Activated B cell treated with CpG ODN at 0.5 μM for 24 hours (primary cell): Measurements from ENCODE around the gene AGBL1. TPM values are rescaled to one million over a fixed set of nuclear protein-coding genes. Genes with fewer than 3 reads are reported as not detected.

Source experiments
- ATAC-seq: fragments of 200-7000 bp; cut with Tn5 transposase; one replicate; pipeline ENCODE4 v1.10.0; 2021; ENCODE audit warnings: low read depth, mild to moderate bottlenecking, moderate library complexity
- CTCF ChIA-PET: fragments of 350-600 bp; sonication (Branson Sonifier 250); formaldehyde crosslinking; loops from one replicate; lab custom pipeline; 2021; ENCODE audit warnings: antibody characterized with exemption; lab: Charles Lee
- POLR2A ChIA-PET: fragments of 350-600 bp; sonication (Branson Sonifier 250); formaldehyde crosslinking; loops from one replicate; lab custom pipeline; 2021; ENCODE audit warnings: antibody characterized with exemption; lab: Charles Lee
- DNase-seq: peaks from one replicate; pipeline ENCODE4 v3.0.0; 2022
- H3K27ac Mint-ChIP-seq: one replicate; pipeline ENCODE4 v1.8.0; 2020; ENCODE audit warnings: mixed read lengths
- H3K27me3 Mint-ChIP-seq: one replicate; pipeline ENCODE4 v1.8.0; 2021; ENCODE audit warnings: mixed read lengths
- H3K36me3 Mint-ChIP-seq: one replicate; pipeline ENCODE4 v1.8.0; 2021; ENCODE audit warnings: low read depth, mixed read lengths
- H3K4me1 Mint-ChIP-seq: one replicate; pipeline ENCODE4 v1.8.0; 2021; ENCODE audit warnings: mixed read lengths
- H3K4me3 Mint-ChIP-seq: one replicate; pipeline ENCODE4 v1.8.0; 2020; ENCODE audit warnings: mild to moderate bottlenecking, mixed read lengths
- H3K9me3 Mint-ChIP-seq: one replicate; pipeline ENCODE4 v1.8.0; 2020; ENCODE audit warnings: mixed read lengths
- intact Hi-C: fragments of 100-400 bp; cut with micrococcal nuclease; formaldehyde crosslinking; loops from one replicate; pipeline ENCODE4 v1.15.1; 2024
- total RNA-seq: library from RNA; stranded (reverse); gene quantifications from 2 replicates; pipeline ENCODE4 v1.2.3, GENCODE V29; 2022
- TF ChIP-seq, protein P1 (sequence below): fragments of 200-600 bp; IDR thresholded peaks from one replicate; pipeline ENCODE4 v1.8.0; 2022; ENCODE audit warnings: antibody characterized with exemption, mild to moderate bottlenecking

AGBL1 gene
- total RNA-seq, 1 donor from 2014 or later: not detected

DNA sequence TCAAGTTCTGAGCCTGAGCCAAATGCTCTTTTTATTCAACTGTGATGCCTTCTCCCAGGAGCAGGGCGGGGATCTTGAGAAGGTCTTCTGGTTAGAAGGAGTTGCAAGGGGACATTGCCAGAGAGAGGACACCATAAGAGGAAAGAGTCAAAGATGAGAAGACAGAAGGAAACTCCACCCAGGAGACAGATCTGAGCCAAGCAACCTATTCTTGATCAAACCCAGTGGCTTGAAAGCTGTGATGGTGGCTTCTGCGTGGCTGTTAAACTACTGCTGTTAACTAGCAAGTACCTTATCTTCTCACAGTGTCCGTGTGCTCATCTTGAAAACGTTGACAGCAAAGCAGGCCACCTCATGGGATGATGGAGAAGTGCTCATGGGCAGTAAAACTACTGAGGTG is 19.8 kb upstream of the AGBL1 start:
- no peak overlapping the region for H3K4me3 Mint-ChIP-seq
- peaks cover 3% of the 10 kb centered on the region for H3K27me3 Mint-ChIP-seq
- no peaks in the 10 kb centered on the region for H3K36me3 Mint-ChIP-seq
- TF ChIP-seq, protein P1, sequence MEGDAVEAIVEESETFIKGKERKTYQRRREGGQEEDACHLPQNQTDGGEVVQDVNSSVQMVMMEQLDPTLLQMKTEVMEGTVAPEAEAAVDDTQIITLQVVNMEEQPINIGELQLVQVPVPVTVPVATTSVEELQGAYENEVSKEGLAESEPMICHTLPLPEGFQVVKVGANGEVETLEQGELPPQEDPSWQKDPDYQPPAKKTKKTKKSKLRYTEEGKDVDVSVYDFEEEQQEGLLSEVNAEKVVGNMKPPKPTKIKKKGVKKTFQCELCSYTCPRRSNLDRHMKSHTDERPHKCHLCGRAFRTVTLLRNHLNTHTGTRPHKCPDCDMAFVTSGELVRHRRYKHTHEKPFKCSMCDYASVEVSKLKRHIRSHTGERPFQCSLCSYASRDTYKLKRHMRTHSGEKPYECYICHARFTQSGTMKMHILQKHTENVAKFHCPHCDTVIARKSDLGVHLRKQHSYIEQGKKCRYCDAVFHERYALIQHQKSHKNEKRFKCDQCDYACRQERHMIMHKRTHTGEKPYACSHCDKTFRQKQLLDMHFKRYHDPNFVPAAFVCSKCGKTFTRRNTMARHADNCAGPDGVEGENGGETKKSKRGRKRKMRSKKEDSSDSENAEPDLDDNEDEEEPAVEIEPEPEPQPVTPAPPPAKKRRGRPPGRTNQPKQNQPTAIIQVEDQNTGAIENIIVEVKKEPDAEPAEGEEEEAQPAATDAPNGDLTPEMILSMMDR: no peak
- no peak overlapping the region for H3K27ac Mint-ChIP-seq
- no peak for DNase-seq
- CTCF ChIA-PET: no interaction called here
- no peak for ATAC-seq
- no peaks in the 10 kb centered on the region for H3K9me3 Mint-ChIP-seq
- POLR2A ChIA-PET: no interaction called here
- intact Hi-C loops: no loop called here
- no peaks in the 10 kb centered on the region for H3K4me1 Mint-ChIP-seq

DNA sequence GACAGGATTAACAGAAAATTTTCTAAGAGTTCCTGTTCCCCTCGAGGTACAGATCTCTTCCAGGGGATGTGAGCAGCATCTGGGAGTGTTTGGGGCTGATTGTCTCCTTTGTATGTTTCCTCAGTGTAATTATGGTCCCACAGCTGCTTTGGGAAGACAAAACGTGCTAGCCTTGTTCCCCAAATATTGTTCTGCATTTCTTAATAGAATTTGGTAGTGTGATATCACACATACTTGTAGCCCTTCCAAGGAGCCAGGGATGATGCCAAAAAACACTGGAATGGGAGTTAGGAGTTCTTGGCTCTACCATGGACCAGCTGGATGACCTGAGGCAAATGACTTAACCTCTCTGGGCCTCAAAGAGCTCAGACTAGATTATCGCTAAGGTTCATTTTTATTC is 19.0 kb upstream of the AGBL1 start:
- ChIA-PET CTCF (no interaction called here), POLR2A (no interaction called here)
- ATAC-seq (no peak), DNase-seq (no peak)
- intact Hi-C loops: no loop called here
- Mint-ChIP-seq H3K27ac (no peak overlapping the region), H3K4me1 (no peaks in the 10 kb centered on the region), H3K27me3 (peaks cover 3% of the 10 kb centered on the region), H3K9me3 (no peaks in the 10 kb centered on the region), H3K4me3 (no peak overlapping the region), H3K36me3 (no peaks in the 10 kb centered on the region)
- TF ChIP-seq, protein P1: no peak

DNA sequence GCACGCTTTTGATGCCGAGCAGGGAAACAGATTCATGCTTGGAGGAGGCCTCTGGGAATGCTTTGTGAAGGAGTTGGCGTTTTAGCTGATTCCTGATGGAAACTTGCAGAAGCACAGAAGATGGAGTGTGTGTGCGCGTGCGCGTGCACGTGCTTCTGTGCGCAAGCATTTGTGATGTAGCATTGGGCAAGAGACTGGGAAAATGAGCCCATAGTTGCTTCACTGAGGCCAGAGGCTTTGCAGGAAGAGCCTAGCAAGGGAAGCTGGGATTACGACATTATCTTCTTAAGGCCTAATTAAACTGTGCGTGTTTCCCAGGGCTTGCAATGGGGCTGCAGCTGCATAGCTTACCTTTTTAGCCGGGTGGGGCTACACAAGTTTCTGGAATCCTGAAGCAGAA is 18.1 kb upstream of the AGBL1 start:
- no peaks in the 10 kb centered on the region for H3K4me1 Mint-ChIP-seq
- no peak for DNase-seq
- intact Hi-C loops: no loop called here
- no peak for ATAC-seq
- CTCF ChIA-PET: no interaction called here
- H3K36me3 Mint-ChIP-seq: no peaks in the 10 kb centered on the region
- peaks cover 3% of the 10 kb centered on the region for H3K27me3 Mint-ChIP-seq
- TF ChIP-seq, protein P1: no peak
- POLR2A ChIA-PET: no interaction called here
- H3K4me3 Mint-ChIP-seq: no peak overlapping the region
- no peak overlapping the region for H3K27ac Mint-ChIP-seq
- no peaks in the 10 kb centered on the region for H3K9me3 Mint-ChIP-seq

DNA sequence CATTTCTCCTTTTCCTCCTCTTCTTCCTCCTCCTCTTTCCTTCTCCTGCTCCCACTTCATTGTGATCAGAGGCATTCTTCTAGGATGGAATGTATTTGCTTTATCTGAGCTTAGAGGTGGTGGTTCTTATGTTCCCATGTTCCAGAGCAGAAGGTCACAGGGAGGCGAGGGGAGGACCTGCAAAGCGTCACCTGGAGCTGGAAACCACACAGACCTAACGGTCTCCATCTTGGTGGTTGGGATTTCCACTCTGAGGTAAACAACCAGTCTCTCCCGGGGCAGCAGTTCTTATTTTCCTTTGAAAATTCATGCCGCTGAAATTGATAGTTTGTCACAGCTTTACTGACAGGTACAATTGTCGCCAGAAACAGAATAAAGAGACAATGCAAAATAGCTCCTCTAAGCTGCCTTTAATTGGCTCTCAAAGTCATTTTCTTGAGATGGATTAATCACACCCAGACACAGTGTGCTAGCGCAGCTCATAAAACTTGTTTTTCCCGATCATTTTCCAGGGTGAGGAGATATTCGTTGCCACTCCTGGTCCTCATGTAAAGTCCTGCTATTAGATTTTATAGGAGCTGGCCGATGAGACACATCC is 16.9 kb upstream of the AGBL1 start:
- ChIA-PET CTCF (no interaction called here), POLR2A (no interaction called here)
- no peak for ATAC-seq
- no peaks in the 10 kb centered on the region for H3K4me1 Mint-ChIP-seq
- peaks cover 3% of the 10 kb centered on the region for H3K27me3 Mint-ChIP-seq
- no peaks in the 10 kb centered on the region for H3K36me3 Mint-ChIP-seq
- H3K27ac Mint-ChIP-seq: no peak overlapping the region
- H3K9me3 Mint-ChIP-seq: peaks cover 6% of the 10 kb centered on the region
- no peak for DNase-seq
- intact Hi-C loops: no loop called here
- no peak overlapping the region for H3K4me3 Mint-ChIP-seq
- TF ChIP-seq, protein P1: no peak

DNA sequence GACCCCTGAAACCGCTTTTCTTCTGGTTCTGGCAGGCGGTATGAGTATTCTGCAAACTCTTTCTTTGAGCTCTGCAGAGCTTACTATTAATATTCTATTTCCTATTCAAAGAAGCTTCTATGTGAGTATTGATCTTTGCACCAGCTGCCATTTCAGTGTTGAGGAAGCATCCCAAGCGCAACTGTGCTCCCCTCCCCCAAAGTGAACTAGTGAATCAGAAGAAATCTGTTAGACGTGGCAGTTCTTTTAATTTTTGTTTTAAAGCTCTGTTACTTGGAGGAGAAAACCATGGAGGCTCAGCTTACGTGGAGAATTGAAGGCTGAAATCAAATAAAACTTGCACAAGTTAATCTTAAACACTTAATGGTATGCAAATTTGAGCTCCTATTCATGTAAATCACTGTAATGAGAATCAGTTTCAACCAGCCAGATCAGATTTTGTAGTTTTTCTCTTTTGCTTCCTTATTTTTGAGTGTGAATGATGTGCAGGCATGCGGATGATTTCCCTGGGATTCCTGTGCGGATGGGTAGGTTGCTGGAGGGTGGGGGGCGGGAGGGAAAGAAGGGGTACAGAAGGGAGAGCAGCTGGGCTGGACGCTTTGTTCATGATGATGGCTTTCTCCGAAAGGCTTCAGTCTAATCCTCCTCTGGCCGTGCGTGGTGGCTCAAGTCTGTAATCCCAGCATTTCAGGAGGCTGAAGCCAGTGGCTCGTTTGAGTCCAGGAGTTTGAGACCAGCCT is 16.1 kb upstream of the AGBL1 start:
- H3K36me3 Mint-ChIP-seq: no peaks in the 10 kb centered on the region
- POLR2A ChIA-PET: no interaction called here
- TF ChIP-seq, protein P1: no peak
- ATAC-seq: no peak
- peaks cover 6% of the 10 kb centered on the region for H3K9me3 Mint-ChIP-seq
- H3K4me3 Mint-ChIP-seq: no peak overlapping the region
- peaks cover 3% of the 10 kb centered on the region for H3K27me3 Mint-ChIP-seq
- DNase-seq: no peak
- intact Hi-C loops: no loop called here
- H3K4me1 Mint-ChIP-seq: no peaks in the 10 kb centered on the region
- H3K27ac Mint-ChIP-seq: no peak overlapping the region
- CTCF ChIA-PET: no interaction called here
